Mesenchymal stem cell (in vitro differentiated cells and primary cell): ENCODE results near the gene PILRB.
"Not testable (repeated sequence)": the region's sequence is repeated elsewhere in the genome, so short reads cannot be mapped to it uniquely, and the experiment has no call there.

Experiments
- DNase-seq: peaks from one replicate; pipeline ENCODE4 v3.0.0-alpha.2; 2013
- H2AFZ ChIP-seq: one replicate; pipeline ENCODE4 v1.6.1; 2013; ENCODE audit warnings: low read depth, mild to moderate bottlenecking, control low read depth, inconsistent platforms, low read length, moderate library complexity
- H2AK5ac ChIP-seq: 2 replicates; pipeline ENCODE4 v1.6.1; 2013; ENCODE audit warnings: low read length, moderate library complexity, mild to moderate bottlenecking, inconsistent platforms; ENCODE audit not compliant: severe bottlenecking
- H2BK120ac ChIP-seq: one replicate; pipeline ENCODE4 v1.6.1; 2013; ENCODE audit warnings: low read depth, mild to moderate bottlenecking, inconsistent platforms, low read length, moderate library complexity
- H2BK12ac ChIP-seq, 2 experiments: one replicate each; pipeline ENCODE4 v1.6.1; 2013; ENCODE audit warnings: inconsistent platforms in 2 of 2, low read length in 2 of 2, mild to moderate bottlenecking in 2 of 2, moderate library complexity in 2 of 2, control low read depth in 1 of 2
- H2BK15ac ChIP-seq: one replicate; pipeline ENCODE4 v1.6.1; 2013; ENCODE audit warnings: mild to moderate bottlenecking, low read depth, inconsistent platforms; ENCODE audit not compliant: poor library complexity, severe bottlenecking
- H2BK5ac ChIP-seq: 2 replicates; pipeline ENCODE4 v1.6.1; 2013; ENCODE audit warnings: low read depth, mild to moderate bottlenecking, low read length, control low read depth, inconsistent platforms; ENCODE audit not compliant: poor library complexity, severe bottlenecking
- H3K14ac ChIP-seq, 2 experiments: one replicate each; pipeline ENCODE4 v1.6.1; 2013; ENCODE audit warnings: inconsistent platforms in 2 of 2, low read length in 2 of 2, control low read depth in 1 of 2, mild to moderate bottlenecking in 1 of 2, moderate library complexity in 1 of 2
- H3K18ac ChIP-seq, 2 experiments: one replicate each; pipeline ENCODE4 v1.6.1; 2013; ENCODE audit warnings: inconsistent platforms in 2 of 2, low read length in 2 of 2, control low read depth in 1 of 2, low read depth in 1 of 2, mild to moderate bottlenecking in 1 of 2
- H3K23ac ChIP-seq, 2 experiments: one replicate each; pipeline ENCODE4 v1.6.1; 2013; ENCODE audit warnings: inconsistent platforms in 2 of 2, low read length in 2 of 2, mild to moderate bottlenecking in 2 of 2, moderate library complexity in 2 of 2, control low read depth in 1 of 2
- H3K27ac ChIP-seq: 2 replicates; pipeline ENCODE4 v1.5.1; 2013; ENCODE audit warnings: mild to moderate bottlenecking, moderate library complexity, low read length, control low read depth, inconsistent platforms; ENCODE audit not compliant: poor library complexity, severe bottlenecking
- H3K27me3 ChIP-seq, 2 experiments: 2 replicates each; pipeline versions ENCODE4 v1.6.1 to v1.7.0; 2013; ENCODE audit warnings: low read length in 2 of 2, mild to moderate bottlenecking in 2 of 2, moderate library complexity in 2 of 2, control low read depth in 1 of 2, inconsistent platforms in 1 of 2; ENCODE audit not compliant: control insufficient read depth in 1 of 2, insufficient read depth in 1 of 2
- H3K36me3 ChIP-seq, 2 experiments: 2 replicates each; pipeline versions ENCODE4 v1.6.1 to v1.7.0; 2013; ENCODE audit warnings: low read length in 2 of 2, control low read depth in 1 of 2, inconsistent platforms in 1 of 2, low read depth in 1 of 2, mild to moderate bottlenecking in 1 of 2; ENCODE audit not compliant: insufficient read depth in 2 of 2, control insufficient read depth in 1 of 2
- H3K4ac ChIP-seq, 2 experiments: one replicate each; pipeline ENCODE4 v1.6.1; 2013; ENCODE audit warnings: inconsistent platforms in 2 of 2, low read length in 2 of 2, mild to moderate bottlenecking in 2 of 2, moderate library complexity in 2 of 2, control low read depth in 1 of 2, low read depth in 1 of 2
- H3K4me1 ChIP-seq: 2 replicates; pipeline ENCODE4 v1.6.1; 2013; ENCODE audit warnings: low read depth, low read length, control low read depth; ENCODE audit not compliant: control insufficient read depth, insufficient read depth
- H3K4me2 ChIP-seq: 2 replicates; pipeline ENCODE4 v1.6.1; 2013; ENCODE audit warnings: low read length, mild to moderate bottlenecking, inconsistent platforms; ENCODE audit not compliant: poor library complexity, severe bottlenecking
- H3K4me3 ChIP-seq, 2 experiments: 2 replicates each; pipeline versions ENCODE4 v1.5.1 to v1.7.0; 2013; ENCODE audit warnings: low read length in 2 of 2, mild to moderate bottlenecking in 2 of 2, control low read depth in 1 of 2, low read depth in 1 of 2; ENCODE audit not compliant: insufficient read depth in 1 of 2
- H3K79me1 ChIP-seq: replicated peaks from 2 replicates; pipeline ENCODE4 v1.6.1; 2013; ENCODE audit warnings: mild to moderate bottlenecking, control low read depth, low read length, inconsistent platforms; ENCODE audit not compliant: poor library complexity, severe bottlenecking
- H3K9ac ChIP-seq: 2 replicates; pipeline ENCODE4 v1.7.0; 2013; ENCODE audit warnings: mild to moderate bottlenecking, low read length, moderate library complexity
- H3K9me3 ChIP-seq: 2 replicates; pipeline ENCODE4 v1.7.0; 2013; ENCODE audit warnings: mild to moderate bottlenecking, low read length; ENCODE audit not compliant: control insufficient read depth
- H4K8ac ChIP-seq: one replicate; pipeline ENCODE4 v1.6.1; 2013; ENCODE audit warnings: inconsistent platforms, mild to moderate bottlenecking, low read length, moderate library complexity
- H4K91ac ChIP-seq: one replicate; pipeline ENCODE4 v1.6.1; 2013; ENCODE audit warnings: mild to moderate bottlenecking, low read length, inconsistent platforms
- WGBS: methylation state at CpG from one replicate; pipeline ENCODE4 v1.1.7; 2013; ENCODE audit warnings: mixed read lengths; 5-methylcytosine and 5-hydroxymethylcytosine counted together

Gene PILRB

DNA sequence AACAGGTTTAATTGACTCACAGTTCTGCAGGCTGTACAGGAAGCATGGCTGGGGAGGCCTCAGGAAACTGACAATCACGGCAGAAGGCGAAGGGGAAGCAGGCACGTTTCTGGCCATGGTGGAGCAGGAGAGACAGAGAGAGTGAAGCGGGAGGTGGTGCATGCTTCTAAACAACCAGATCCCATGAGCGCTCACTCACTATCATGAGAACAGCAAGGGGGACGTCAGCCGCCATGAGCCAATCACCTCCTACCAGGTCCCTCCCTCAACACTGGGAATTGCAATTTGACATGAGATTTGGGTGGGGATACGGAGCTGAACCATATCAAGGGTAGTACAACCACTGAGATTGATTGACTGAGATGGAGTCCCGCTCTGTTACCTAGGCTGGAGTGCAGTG, 32.2 kb upstream of the PILRB start:
- not testable (repeated sequence) for H3K9ac ChIP-seq, H4K91ac ChIP-seq, H3K18ac ChIP-seq, H2AK5ac ChIP-seq, H2BK120ac ChIP-seq, H3K14ac ChIP-seq, H2BK12ac ChIP-seq, H3K4me1 ChIP-seq, H3K4me3 ChIP-seq, H2BK15ac ChIP-seq, H3K79me1 ChIP-seq, H3K27ac ChIP-seq, H3K23ac ChIP-seq, H3K27me3 ChIP-seq, H2BK5ac ChIP-seq, DNase-seq, H3K9me3 ChIP-seq, H3K4ac ChIP-seq, H2AFZ ChIP-seq, H3K4me2 ChIP-seq, H4K8ac ChIP-seq
- 94% methylated on average over 7 of the region's 9 CpGs for WGBS
- peaks cover 8 to 12% of the 10 kb centered on the region in 2 experiments for H3K36me3 ChIP-seq

DNA sequence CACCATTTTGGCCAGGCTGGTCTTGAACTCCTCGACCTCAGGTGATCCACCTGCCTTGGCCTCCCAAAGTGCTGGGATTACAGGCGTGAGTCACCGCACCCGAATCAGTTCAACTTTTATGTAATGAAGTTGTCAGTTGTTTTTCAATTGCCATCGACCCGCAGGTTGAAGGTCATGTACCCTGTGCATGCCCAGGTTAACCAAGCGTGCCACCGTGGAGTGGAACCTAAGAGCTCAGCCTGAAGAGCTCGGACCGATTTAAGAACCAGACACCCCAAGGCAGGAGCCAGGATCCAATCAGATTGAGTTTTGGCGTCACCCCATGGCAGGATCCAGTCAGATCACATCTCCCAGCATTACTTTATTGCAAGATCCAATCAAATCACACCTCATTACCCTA, 31.0 kb upstream of the PILRB start:
- DNase-seq, H3K9ac ChIP-seq, H3K14ac ChIP-seq, H3K79me1 ChIP-seq, H4K8ac ChIP-seq, H2AFZ ChIP-seq, H4K91ac ChIP-seq, H2BK5ac ChIP-seq, H2BK12ac ChIP-seq, H3K27ac ChIP-seq, H3K9me3 ChIP-seq, H3K18ac ChIP-seq, H3K4me3 ChIP-seq, H3K4ac ChIP-seq, H3K23ac ChIP-seq, H3K4me1 ChIP-seq, H3K27me3 ChIP-seq, H2AK5ac ChIP-seq, H2BK15ac ChIP-seq, H3K4me2 ChIP-seq, H2BK120ac ChIP-seq: not testable (repeated sequence)
- H3K36me3 ChIP-seq = peaks cover 8 to 12% of the 10 kb centered on the region in 2 experiments
- 96% methylated on average over 9 of the region's 11 CpGs for WGBS

DNA sequence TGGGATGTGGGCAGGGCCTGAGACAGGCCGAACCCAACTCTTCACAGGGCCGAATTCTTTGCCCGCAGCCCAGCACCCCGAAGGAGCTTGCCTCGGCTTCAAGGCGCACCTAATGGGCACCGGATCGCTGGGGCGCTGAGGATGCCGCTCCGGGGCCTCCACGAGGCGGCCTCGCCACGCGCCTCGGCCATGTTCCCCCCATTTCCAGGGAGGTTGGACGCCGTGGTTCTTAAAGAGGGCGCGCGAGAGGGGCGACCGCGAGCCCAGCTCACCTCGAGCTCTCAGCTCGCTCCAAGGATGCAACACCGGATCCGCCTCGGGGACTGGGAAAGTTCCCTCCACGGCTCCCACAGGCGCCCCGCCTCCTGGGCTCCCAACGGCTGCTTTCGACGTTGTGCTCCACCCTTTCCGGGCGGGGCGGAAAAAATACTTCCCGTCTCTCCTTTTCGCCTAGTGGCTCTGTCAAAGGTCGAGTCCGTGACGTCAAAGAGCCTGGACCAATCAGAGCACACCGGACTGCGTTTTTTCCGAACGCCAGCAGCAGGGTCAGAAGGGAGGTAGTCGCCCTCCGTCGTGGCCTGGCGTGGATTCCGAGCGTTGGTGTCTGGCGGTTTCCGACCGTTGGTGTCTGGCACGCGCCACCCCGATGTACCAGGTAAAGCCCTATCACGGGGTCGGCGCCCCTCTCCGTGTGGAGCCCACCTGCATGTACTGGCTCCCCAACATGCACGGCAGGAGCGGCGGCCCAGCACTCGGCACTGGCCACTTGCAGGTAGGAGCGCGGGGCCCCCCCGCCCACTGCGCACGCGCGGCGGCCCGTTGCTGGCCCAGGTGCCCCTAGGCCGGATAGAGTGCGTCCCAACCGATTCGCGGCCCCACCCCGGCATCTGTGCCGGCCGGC, 22.1 kb upstream of the PILRB start:
- DNase-seq = peak; percentile 97
- H3K9me3 ChIP-seq = not testable (repeated sequence)

DNA sequence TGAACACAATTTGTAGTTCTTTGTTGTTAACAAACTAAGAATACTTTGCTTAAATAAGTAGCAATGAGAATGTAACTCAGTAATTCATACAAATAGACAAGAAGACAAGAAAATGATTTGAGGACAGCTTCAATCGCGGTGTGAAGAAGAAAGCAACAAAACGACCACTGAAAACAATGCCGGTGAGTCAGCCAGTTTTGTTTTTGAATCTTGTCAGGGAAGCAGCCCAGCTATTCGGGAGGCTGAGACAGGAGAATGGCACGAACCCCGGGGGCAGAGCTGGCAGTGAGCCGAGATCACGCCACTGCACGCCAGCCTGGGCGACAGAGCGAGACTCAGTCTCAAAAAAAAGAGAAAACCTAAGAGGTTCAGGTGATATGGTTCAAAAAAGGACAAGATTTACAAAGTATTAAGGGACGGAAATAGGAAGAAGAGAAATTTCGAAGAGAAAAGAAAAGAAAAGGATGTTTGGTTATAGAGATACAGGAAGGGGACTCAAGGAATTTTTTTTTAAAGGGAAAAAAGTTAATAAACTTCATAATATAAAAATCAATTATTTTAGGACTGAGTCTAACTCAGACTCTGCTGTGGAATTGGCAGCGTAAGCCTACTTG, 19.7 kb upstream of the PILRB start:
- not testable (repeated sequence) for H3K14ac ChIP-seq, H4K91ac ChIP-seq, H2BK12ac ChIP-seq, H3K9me3 ChIP-seq, H2BK120ac ChIP-seq, H2AFZ ChIP-seq, DNase-seq, H3K4me3 ChIP-seq, H3K27me3 ChIP-seq, H4K8ac ChIP-seq, H2BK15ac ChIP-seq, H3K9ac ChIP-seq, H2AK5ac ChIP-seq, H2BK5ac ChIP-seq, H3K18ac ChIP-seq, H3K79me1 ChIP-seq, H3K4ac ChIP-seq, H3K4me1 ChIP-seq, H3K23ac ChIP-seq
- peak overlapping the region; percentile 17 for H3K27ac ChIP-seq
- peak overlapping the region; percentile 37 for H3K4me2 ChIP-seq
- H3K36me3 ChIP-seq = peaks cover 14 to 24% of the 10 kb centered on the region in 2 experiments
- WGBS = 92% methylated on average over 14 of the region's 15 CpGs

More for the DNA sequence above, 22.1 kb upstream of the PILRB start:
- H2BK5ac ChIP-seq, H3K27me3 ChIP-seq, H2BK12ac ChIP-seq, H2BK15ac ChIP-seq, H3K36me3 ChIP-seq, H3K23ac ChIP-seq, H3K79me1 ChIP-seq, H3K4me1 ChIP-seq, H2AK5ac ChIP-seq, H2BK120ac ChIP-seq: not testable (repeated sequence)
- Histone ChIP-seq H2AFZ (peak overlapping the region; percentile 98), H3K18ac (peak overlapping the region; percentile 91 to 94), H3K4me3 (peak overlapping the region; percentile 87 to 89), H3K14ac (peak overlapping the region in 1 of 2 experiments; percentile 96), H3K4me2 (peak overlapping the region; percentile 44), H4K91ac (peak overlapping the region; percentile 90), H3K27ac (peak overlapping the region; percentile 91), H3K4ac (peak overlapping the region in 1 of 2 experiments; percentile 91), H4K8ac (peak overlapping the region; percentile 93), H3K9ac (peak overlapping the region; percentile 89)
- under 1% methylated on average over 78 of the region's 85 CpGs for WGBS
